ENCODE results near the gene SORBS1. TPM values are rescaled to one million over a fixed set of nuclear protein-coding genes. Genes with fewer than 3 reads are reported as not detected.
A peak's percentile ranks its signal among the peaks of the same experiment; 100 is the strongest.

SORBS1 gene
- total RNA-seq, 1 experiment from 2014 or later, result 4.1 TPM

DNA sequence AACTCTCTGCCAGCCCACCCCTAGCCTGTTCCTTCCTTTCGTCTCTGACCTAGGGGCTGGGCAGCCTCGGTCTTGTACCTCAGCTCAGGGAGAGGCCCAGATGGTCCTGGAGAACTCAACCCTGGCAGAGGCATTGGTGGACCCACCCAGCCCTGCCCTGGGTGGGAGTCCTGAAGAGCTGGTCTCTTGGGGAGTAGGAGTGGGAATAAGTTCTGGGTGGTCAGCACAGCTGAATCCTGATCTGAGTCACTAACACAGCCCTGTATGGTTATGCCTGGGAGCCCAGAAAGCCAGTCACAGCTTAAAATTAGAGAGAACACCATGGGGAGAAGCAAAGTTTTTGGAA lies 84.0 kb downstream of the SORBS1 start:
- Histone ChIP-seq H3K9me3 (ENCODE audit: low read length) (no peaks in the 10 kb centered on the region), H3K4me1 (ENCODE audit: insufficient read depth, low read length) (peaks cover 8% of the 10 kb centered on the region; the same call in 1 of the 2 replicates), H4K20me1 (ENCODE audit: low read length) (no peaks in the 10 kb centered on the region), H3K9ac (ENCODE audit: low read length) (no peak overlapping the region), H3K27me3 (ENCODE audit: low read length) (no peaks in the 10 kb centered on the region), H3K4me3 (ENCODE audit: low read length) (no peak overlapping the region), H3K4me2 (ENCODE audit: low read length) (no peak overlapping the region), H3K27ac (ENCODE audit: low read length) (no peak overlapping the region), H2AFZ (ENCODE audit: low read length) (no peak overlapping the region), H3F3A (ENCODE audit: low read length, unreplicated experiment) (no peaks in the 10 kb centered on the region), H3K79me2 (ENCODE audit: low read length) (no peaks in the 10 kb centered on the region), H3K36me3 (ENCODE audit: low read depth, low read length) (no peaks in the 10 kb centered on the region), H3K9me2 (replicated peaks; ENCODE audit: low read length) (no peaks in the 10 kb centered on the region)
- intact Hi-C loops (cut with micrococcal nuclease), result no loop called here
- TF ChIP-seq EZH2 (IDR thresholded peaks at IDR 0.05; ENCODE audit: low read length, unreplicated experiment) (no peak), EZH2phosphoT487 (IDR thresholded peaks at IDR 0.05; ENCODE audit: borderline replicate concordance, low read length) (no peak), CTCF (conservative IDR thresholded peaks at IDR 0.05; ENCODE audit: low read depth, low read length) (no peak)
- no TSS peak for BruUV-seq (replicated peaks)
- POLR2A ChIA-PET (ENCODE audit: unreplicated experiment), result interaction anchor here (0.6 kb wide), 1 partner anchor 14 kb away, joined by 4 read pairs; no protein-coding TSS in a partner anchor
- no peak for ATAC-seq
- DNase-seq, result no peak
- CTCF ChIA-PET, result no interaction called here

GRCh38 chr10:95476469-95477174 lies 84.5 kb downstream of the SORBS1 start:
- DNase-seq (no peak), ATAC-seq (no peak)
- no peak overlapping the region for H3K4me3 ChIP-seq (ENCODE audit: low read length)
- no peaks in the 10 kb centered on the region for H3F3A ChIP-seq (ENCODE audit: low read length, unreplicated experiment)
- no peaks in the 10 kb centered on the region for H3K9me2 ChIP-seq (replicated peaks; ENCODE audit: low read length)
- H3K36me3 ChIP-seq (ENCODE audit: low read depth, low read length), result no peaks in the 10 kb centered on the region
- peaks cover 8% of the 10 kb centered on the region; the same call in 1 of the 2 replicates for H3K4me1 ChIP-seq (ENCODE audit: insufficient read depth, low read length)
- CTCF ChIA-PET, result no interaction called here
- POLR2A ChIA-PET (ENCODE audit: unreplicated experiment), result interaction anchor here (0.6 kb wide), 1 partner anchor 15 kb away, joined by 4 read pairs; no protein-coding TSS in a partner anchor
- no peak overlapping the region for H3K4me2 ChIP-seq (ENCODE audit: low read length)
- no peaks in the 10 kb centered on the region for H3K79me2 ChIP-seq (ENCODE audit: low read length)
- no peak overlapping the region for H3K9ac ChIP-seq (ENCODE audit: low read length)
- TF ChIP-seq CTCF (conservative IDR thresholded peaks at IDR 0.05; ENCODE audit: low read depth, low read length) (no peak), EZH2 (IDR thresholded peaks at IDR 0.05; ENCODE audit: low read length, unreplicated experiment) (no peak), EZH2phosphoT487 (IDR thresholded peaks at IDR 0.05; ENCODE audit: borderline replicate concordance, low read length) (no peak)
- H3K27ac ChIP-seq (ENCODE audit: low read length), result no peak overlapping the region
- no peaks in the 10 kb centered on the region for H3K9me3 ChIP-seq (ENCODE audit: low read length)
- H3K27me3 ChIP-seq (ENCODE audit: low read length), result no peaks in the 10 kb centered on the region
- no peak overlapping the region for H2AFZ ChIP-seq (ENCODE audit: low read length)
- intact Hi-C loops (cut with micrococcal nuclease), result no loop called here
- no peaks in the 10 kb centered on the region for H4K20me1 ChIP-seq (ENCODE audit: low read length)
- no TSS peak for BruUV-seq (replicated peaks)

- H3K79me2 ChIP-seq (ENCODE audit: low read length), result no peaks in the 10 kb centered on the region
- no TSS peak for BruUV-seq (replicated peaks)
- no peaks in the 10 kb centered on the region for H4K20me1 ChIP-seq (ENCODE audit: low read length)
- no peaks in the 10 kb centered on the region for H3K9me2 ChIP-seq (replicated peaks; ENCODE audit: low read length)
- POLR2A ChIA-PET (ENCODE audit: unreplicated experiment), result no interaction called here
- H3K9me3 ChIP-seq (ENCODE audit: low read length), result no peaks in the 10 kb centered on the region
- intact Hi-C loops (cut with micrococcal nuclease), result no loop called here
- TF ChIP-seq EZH2phosphoT487 (IDR thresholded peaks at IDR 0.05; ENCODE audit: borderline replicate concordance, low read length) (no peak), CTCF (conservative IDR thresholded peaks at IDR 0.05; ENCODE audit: low read depth, low read length) (no peak), EZH2 (IDR thresholded peaks at IDR 0.05; ENCODE audit: low read length, unreplicated experiment) (no peak)
- peaks cover 8% of the 10 kb centered on the region; the same call in 1 of the 2 replicates for H3K4me1 ChIP-seq (ENCODE audit: insufficient read depth, low read length)
- no peak for ATAC-seq
- H3F3A ChIP-seq (ENCODE audit: low read length, unreplicated experiment), result no peaks in the 10 kb centered on the region
- H3K4me2 ChIP-seq (ENCODE audit: low read length), result no peak overlapping the region
- H3K27ac ChIP-seq (ENCODE audit: low read length), result no peak overlapping the region
- H3K36me3 ChIP-seq (ENCODE audit: low read depth, low read length), result no peaks in the 10 kb centered on the region
- DNase-seq, result peak; percentile 10
- CTCF ChIA-PET, result no interaction called here
- H3K9ac ChIP-seq (ENCODE audit: low read length), result no peak overlapping the region
- no peak overlapping the region for H3K4me3 ChIP-seq (ENCODE audit: low read length)
- H2AFZ ChIP-seq (ENCODE audit: low read length), result no peak overlapping the region
- no peaks in the 10 kb centered on the region for H3K27me3 ChIP-seq (ENCODE audit: low read length)
These were observed 85.2 kb downstream of the SORBS1 start for GRCh38 chr10:95475827-95476468.
